Measurements from ENCODE around the gene OR10A5.
"Not testable (repeated sequence)": the region's sequence is repeated elsewhere in the genome, so short reads cannot be mapped to it uniquely, and the experiment has no call there.

OR10A5 gene

DNA sequence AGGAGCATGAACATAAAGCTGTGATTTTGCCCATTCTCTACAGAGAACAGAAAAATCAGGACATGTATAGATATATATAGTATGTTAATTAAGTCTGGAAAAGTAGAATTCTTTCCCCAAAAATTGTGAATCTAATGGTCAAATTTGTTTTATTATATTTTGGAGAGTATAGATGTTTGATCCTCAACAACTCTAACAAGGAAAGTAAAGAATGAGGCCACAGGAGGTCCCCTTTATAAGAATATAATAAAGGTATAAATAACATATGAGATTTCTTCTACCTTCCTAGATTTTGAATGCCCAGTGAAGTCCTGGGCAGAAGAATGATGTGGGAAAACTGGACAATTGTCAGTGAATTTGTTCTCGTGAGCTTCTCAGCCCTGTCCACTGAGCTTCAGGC lies 30.8 kb downstream of the OR10A5 start, which contains the start of gene OR10A4:
Gene OR10A4 (plus strand): TSS at position 301 of the 400 bp plus-strand sequence. CDS start 23 bp downstream, at position 324.
- no peak for DNase-seq

DNA sequence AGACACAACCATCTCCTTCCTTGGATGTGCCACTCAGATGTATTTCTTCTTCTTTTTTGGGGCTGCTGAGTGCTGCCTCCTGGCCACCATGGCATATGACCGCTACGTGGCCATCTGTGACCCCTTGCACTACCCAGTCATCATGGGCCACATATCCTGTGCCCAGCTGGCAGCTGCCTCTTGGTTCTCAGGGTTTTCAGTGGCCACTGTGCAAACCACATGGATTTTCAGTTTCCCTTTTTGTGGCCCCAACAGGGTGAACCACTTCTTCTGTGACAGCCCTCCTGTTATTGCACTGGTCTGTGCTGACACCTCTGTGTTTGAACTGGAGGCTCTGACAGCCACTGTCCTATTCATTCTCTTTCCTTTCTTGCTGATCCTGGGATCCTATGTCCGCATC lies 31.4 kb downstream of the OR10A5 start:
- DNase-seq: no peak

DNA sequence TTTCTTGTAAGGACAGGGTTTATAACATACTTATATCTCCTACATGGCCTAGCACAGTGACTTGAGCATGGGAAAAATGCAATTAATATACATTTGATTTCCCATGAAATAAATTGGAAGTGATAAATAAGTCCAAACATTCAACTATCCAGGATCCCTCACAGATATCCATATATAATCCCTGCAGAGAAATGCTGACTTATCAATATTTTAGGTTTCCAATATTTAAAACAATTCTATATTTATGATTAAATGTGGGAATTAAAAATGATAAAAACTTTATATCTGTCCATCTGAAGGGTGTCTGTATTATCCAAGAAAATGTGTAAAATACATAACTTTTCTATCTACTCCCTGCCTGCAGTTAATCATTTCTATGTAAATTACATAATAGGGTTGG lies 37.3 kb downstream of the OR10A5 start:
- DNase-seq: no peak

DNA sequence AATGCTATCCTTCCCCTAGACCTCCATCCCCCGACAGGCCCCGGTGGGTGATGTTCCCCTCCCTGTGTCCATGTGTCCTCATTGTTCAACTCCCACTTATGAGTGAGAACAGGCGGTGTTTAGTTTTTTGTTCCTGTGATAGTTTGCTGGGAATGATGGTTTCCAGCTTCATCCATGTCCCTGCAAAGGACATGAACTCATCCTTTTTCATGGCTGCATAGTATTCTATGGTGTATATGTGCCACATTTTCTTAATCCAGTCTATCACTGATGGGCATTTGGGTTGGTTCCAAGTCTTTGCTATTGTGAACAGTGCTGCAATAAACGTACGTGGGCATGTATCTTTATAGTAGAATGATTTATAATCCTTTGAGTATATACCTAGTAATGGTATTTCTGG lies 42.2 kb downstream of the OR10A5 start:
- not testable (repeated sequence) for DNase-seq

DNA sequence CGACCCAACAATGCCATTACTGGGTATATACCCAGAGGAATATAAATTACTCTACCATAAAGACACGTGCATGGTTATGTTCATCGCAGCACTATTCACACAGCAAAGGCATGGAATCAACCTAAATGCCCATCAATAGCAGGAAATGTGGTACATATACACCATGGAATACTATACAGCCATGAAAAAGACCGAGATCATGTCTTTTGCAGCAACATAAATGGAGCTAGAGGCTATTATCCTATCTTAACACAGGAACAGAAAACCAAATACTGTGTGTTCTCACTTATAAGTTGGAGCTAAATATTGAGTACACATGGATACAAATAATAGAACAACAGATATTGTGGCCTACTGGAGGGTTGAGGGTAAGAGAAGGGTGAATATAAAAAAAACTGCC lies 43.3 kb downstream of the OR10A5 start:
- no peak for DNase-seq

DNA sequence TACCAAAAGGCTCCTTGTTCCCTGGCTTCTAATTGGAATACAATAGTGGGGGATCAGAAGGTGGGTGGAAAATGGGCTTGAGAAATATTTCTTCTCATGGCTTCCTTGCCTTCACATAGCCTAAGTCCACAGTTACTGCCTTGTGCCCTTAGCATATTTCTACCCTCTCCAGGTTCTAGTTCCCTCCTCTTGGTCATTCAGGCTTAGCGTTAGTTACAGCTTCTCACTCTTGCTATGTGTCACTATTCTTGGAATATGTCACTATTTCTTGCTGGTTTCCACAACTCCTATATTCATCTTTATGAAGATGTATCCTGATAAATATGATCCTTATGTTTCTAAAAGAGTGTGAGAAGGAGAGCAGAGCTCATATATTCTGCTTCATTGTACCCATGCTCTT lies 44.4 kb downstream of the OR10A5 start:
- DNase-seq: no peak

DNA sequence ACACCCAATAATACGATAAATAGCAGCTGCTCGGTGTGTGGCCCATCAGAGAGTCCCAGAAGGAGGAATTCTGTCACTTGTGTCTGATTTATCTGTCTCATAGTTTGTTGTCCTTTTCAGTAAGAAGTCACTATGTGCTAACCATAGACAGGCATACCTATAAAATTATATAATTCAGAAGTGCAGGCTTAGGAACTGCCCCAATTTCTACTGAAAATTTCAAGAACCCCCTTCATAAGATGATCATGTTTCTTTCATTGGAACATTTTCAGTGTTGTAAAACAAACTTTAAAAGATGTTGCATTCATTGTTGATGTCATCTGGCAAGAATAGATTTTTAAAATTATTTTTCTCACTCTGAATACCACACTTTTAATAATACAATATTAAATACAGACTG lies 46.9 kb downstream of the OR10A5 start, which contains the start of gene OR2D2:
Gene OR2D2 (minus strand): TSS at position 101 of the 400 bp plus-strand sequence. CDS start 0 bp downstream, at position 101.
- no peak for DNase-seq

DNA sequence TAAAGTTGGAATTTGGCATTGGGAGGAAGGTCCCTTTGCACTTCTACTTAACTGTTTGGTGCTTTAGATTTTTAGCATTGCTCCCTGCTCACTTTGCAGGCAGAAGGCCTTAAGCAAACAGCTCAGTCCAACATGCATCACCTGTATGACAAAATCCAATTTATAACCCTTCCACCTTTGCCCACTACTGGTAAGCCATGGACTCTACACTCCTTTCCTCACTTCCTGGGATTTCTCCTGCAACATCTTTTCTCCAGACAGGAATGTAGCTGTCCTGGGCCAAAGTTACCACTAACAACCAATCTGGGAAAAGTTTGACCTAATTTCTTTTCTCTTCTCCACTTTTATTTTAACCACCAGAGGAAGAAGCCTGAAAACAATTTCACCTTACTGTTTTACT lies 48.6 kb downstream of the OR10A5 start:
- DNase-seq: no peak

DNA sequence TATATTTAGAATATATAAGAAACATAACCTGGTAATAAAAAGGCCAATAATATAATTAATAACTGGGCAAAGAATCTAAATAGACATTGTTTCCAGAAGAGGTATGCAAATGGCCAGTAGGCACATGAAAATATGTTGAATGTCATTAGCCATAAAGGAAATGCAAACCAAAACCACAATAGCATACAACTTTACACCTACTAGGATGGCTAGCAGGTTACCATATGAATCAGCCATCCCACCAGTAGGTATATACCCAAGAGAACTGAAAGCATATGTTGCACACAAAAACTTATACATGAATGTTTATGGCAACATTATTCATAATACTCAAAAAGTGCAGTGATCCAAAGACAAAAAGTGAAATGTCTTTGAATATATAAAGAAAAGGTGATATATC lies 49.5 kb downstream of the OR10A5 start:
- no peak for DNase-seq
